KMS-11 (cell line): ENCODE data around the gene SIMC1.
"Not testable (repeated sequence)": the region's sequence is repeated elsewhere in the genome, so short reads cannot be mapped to it uniquely, and the experiment has no call there.

Experiments
- H2AFZ ChIP-seq: fragments of 200-600 bp; sonication (generic); 2 replicates; pipeline ENCODE4 v1.6.1; 2016; ENCODE audit warnings: antibody characterized with exemption, mixed run types, low read depth
- H3K27ac ChIP-seq: fragments of 200-600 bp; sonication (generic); 2 replicates; pipeline ENCODE4 v1.6.1; 2016; ENCODE audit warnings: mild to moderate bottlenecking, mixed run types
- H3K27me3 ChIP-seq: fragments of 200-600 bp; sonication (generic); 2 replicates; pipeline ENCODE4 v1.6.1; 2017; ENCODE audit warnings: mild to moderate bottlenecking, low read depth, mixed run types, moderate library complexity; ENCODE audit not compliant: insufficient read depth
- H3K36me3 ChIP-seq: fragments of 200-600 bp; sonication (generic); 2 replicates; pipeline ENCODE4 v1.6.1; 2017; ENCODE audit warnings: mild to moderate bottlenecking, mixed run types; ENCODE audit not compliant: insufficient read depth
- H3K4me1 ChIP-seq: fragments of 200-600 bp; sonication (generic); 2 replicates; pipeline ENCODE4 v1.6.1; 2016; ENCODE audit warnings: mild to moderate bottlenecking, low read depth, mixed run types; ENCODE audit not compliant: poor library complexity, severe bottlenecking
- H3K4me2 ChIP-seq: fragments of 200-600 bp; sonication (generic); 2 replicates; pipeline ENCODE4 v1.7.0; 2016; ENCODE audit warnings: mild to moderate bottlenecking, mixed run types
- H3K4me3 ChIP-seq: fragments of 200-600 bp; sonication (generic); IDR thresholded peaks from 2 replicates; pipeline ENCODE4 v1.6.1; 2017; ENCODE audit warnings: low read depth, low read length, mixed read lengths; ENCODE audit not compliant: insufficient read depth
- H3K79me2 ChIP-seq: fragments of 200-600 bp; sonication (generic); 2 replicates; pipeline ENCODE4 v1.6.1; 2016; ENCODE audit warnings: low read depth, mixed run types; ENCODE audit not compliant: insufficient read depth
- H3K9ac ChIP-seq: fragments of 200-600 bp; sonication (generic); 2 replicates; pipeline ENCODE4 v1.6.1; 2016; ENCODE audit warnings: mild to moderate bottlenecking, mixed run types
- H4K20me1 ChIP-seq: fragments of 200-600 bp; sonication (generic); 2 replicates; pipeline ENCODE4 v1.6.1; 2016; ENCODE audit warnings: mild to moderate bottlenecking, mixed run types; ENCODE audit not compliant: insufficient read depth
- CTCF ChIP-seq: fragments of 200-600 bp; sonication (generic); conservative IDR thresholded peaks from 2 replicates; pipeline ENCODE4 v1.6.1; 2017; ENCODE audit warnings: low read depth, mild to moderate bottlenecking, antibody characterized with exemption, low read length, moderate library complexity, mixed read lengths

Gene SIMC1

GRCh38 chr5:176237971-176238644 is at the start of gene SIMC1:
SIMC1 (plus strand) TSS chr5:176238424; CDS start chr5:176238509, 85 bp downstream.
- not testable (repeated sequence) for H3K4me3 ChIP-seq, H3K36me3 ChIP-seq, H3K4me2 ChIP-seq, H3K79me2 ChIP-seq, H4K20me1 ChIP-seq, H3K4me1 ChIP-seq, H3K27me3 ChIP-seq, H3K27ac ChIP-seq, H2AFZ ChIP-seq
- H3K9ac ChIP-seq, result peak within 1 kb of the TSS; percentile 30; the same call in 1 of the 2 replicates

- H3K4me2 ChIP-seq, result no peak overlapping the region
- H3K27ac ChIP-seq, result no peak overlapping the region
- H3K9ac ChIP-seq, result no peak overlapping the region
- no peaks in the 10 kb centered on the region for H4K20me1 ChIP-seq
- H3K79me2 ChIP-seq, result peaks cover 15% of the 10 kb centered on the region
- H3K36me3 ChIP-seq, result no peaks in the 10 kb centered on the region
- no peak for TF ChIP-seq CTCF
- no peak overlapping the region for H2AFZ ChIP-seq
- no peak overlapping the region for H3K4me3 ChIP-seq
- H3K4me1 ChIP-seq, result peaks cover 10% of the 10 kb centered on the region
- no peaks in the 10 kb centered on the region for H3K27me3 ChIP-seq
Observed at GRCh38 chr5:176188506-176189193, 49.6 kb upstream of the SIMC1 start.

GRCh38 chr5:176189857-176190256 is 48.4 kb upstream of the SIMC1 start:
- Histone ChIP-seq H3K4me1 (peaks cover 10% of the 10 kb centered on the region), H3K9ac (no peak overlapping the region), H4K20me1 (no peaks in the 10 kb centered on the region), H2AFZ (no peak overlapping the region), H3K4me3 (no peak overlapping the region), H3K4me2 (no peak overlapping the region), H3K27ac (no peak overlapping the region), H3K79me2 (peaks cover 15% of the 10 kb centered on the region), H3K27me3 (no peaks in the 10 kb centered on the region), H3K36me3 (no peaks in the 10 kb centered on the region)
- no peak for TF ChIP-seq CTCF

- no peak overlapping the region for H2AFZ ChIP-seq
- H3K4me3 ChIP-seq, result no peak overlapping the region
- H3K4me1 ChIP-seq, result peaks cover 10% of the 10 kb centered on the region
- no peak for TF ChIP-seq CTCF
- H3K27me3 ChIP-seq, result no peaks in the 10 kb centered on the region
- no peak overlapping the region for H3K9ac ChIP-seq
- peaks cover 15% of the 10 kb centered on the region for H3K79me2 ChIP-seq
- no peak overlapping the region for H3K27ac ChIP-seq
- no peaks in the 10 kb centered on the region for H3K36me3 ChIP-seq
- H3K4me2 ChIP-seq, result no peak overlapping the region; the same call in 1 of the 2 replicates
- H4K20me1 ChIP-seq, result no peaks in the 10 kb centered on the region
Observed at GRCh38 chr5:176190886-176191755, 47.1 kb upstream of the SIMC1 start.
